H1 (cell line): ENCODE data around the gene DUOXA1. TPM values are rescaled to one million over a fixed set of nuclear protein-coding genes. Genes with fewer than 3 reads are reported as not detected.

Experiments
- EP300 ChIP-seq, 2 experiments: IDR thresholded peaks; 1 replicate in 1 of 2; 2 replicates in 1 of 2; pipeline ENCODE4 v1.6.1; 2011 to 2012; ENCODE audit warnings: low read depth in 2 of 2, low read length in 2 of 2, mild to moderate bottlenecking in 2 of 2, borderline replicate concordance in 1 of 2, inconsistent platforms in 1 of 2, moderate library complexity in 1 of 2
- FOSL1 ChIP-seq: IDR thresholded peaks from 2 replicates; pipeline ENCODE4 v1.6.1; 2011; ENCODE audit warnings: mild to moderate bottlenecking, low read depth, low read length, moderate library complexity; ENCODE audit not compliant: insufficient read depth
- POLR2AphosphoS5 ChIP-seq: IDR thresholded peaks from 2 replicates; pipeline ENCODE4 v1.6.1; 2011; ENCODE audit warnings: low read depth, low read length
- polyA plus RNA-seq, 7 experiments: library from polyadenylated mRNA; depleted of rRNA in 3 of 7; stranded (reverse) in 5 of 7; unstranded in 2 of 7; fragments of >200 nt in 5 of 7; fragments of 200-250 nt in 2 of 7; gene quantifications; 1 replicate in 5 of 7; 2 replicates in 1 of 7; 4 replicates in 1 of 7; pipeline versions ENCODE4 v1.2.1 to v1.2.3, GENCODE V29; 2011 to 2013; ENCODE audit warnings: missing spikeins in 2 of 7, mixed read lengths in 2 of 7
- total RNA-seq: library from RNA; stranded (reverse); fragmentation: NEBNext Ultra II Directional; extraction: Animal tissue kit (Norgen Biotek cat#: 25700); gene quantifications from 2 replicates; pipeline ENCODE4 v1.2.1, GENCODE V29; 2021

DUOXA1 gene
- total and polyA plus RNA-seq, 2 of the 8 experiments (the other 6 are each of a cell fraction or from before 2014, with no cell fraction given), result 0.18 TPM; not detected in 1

DNA sequence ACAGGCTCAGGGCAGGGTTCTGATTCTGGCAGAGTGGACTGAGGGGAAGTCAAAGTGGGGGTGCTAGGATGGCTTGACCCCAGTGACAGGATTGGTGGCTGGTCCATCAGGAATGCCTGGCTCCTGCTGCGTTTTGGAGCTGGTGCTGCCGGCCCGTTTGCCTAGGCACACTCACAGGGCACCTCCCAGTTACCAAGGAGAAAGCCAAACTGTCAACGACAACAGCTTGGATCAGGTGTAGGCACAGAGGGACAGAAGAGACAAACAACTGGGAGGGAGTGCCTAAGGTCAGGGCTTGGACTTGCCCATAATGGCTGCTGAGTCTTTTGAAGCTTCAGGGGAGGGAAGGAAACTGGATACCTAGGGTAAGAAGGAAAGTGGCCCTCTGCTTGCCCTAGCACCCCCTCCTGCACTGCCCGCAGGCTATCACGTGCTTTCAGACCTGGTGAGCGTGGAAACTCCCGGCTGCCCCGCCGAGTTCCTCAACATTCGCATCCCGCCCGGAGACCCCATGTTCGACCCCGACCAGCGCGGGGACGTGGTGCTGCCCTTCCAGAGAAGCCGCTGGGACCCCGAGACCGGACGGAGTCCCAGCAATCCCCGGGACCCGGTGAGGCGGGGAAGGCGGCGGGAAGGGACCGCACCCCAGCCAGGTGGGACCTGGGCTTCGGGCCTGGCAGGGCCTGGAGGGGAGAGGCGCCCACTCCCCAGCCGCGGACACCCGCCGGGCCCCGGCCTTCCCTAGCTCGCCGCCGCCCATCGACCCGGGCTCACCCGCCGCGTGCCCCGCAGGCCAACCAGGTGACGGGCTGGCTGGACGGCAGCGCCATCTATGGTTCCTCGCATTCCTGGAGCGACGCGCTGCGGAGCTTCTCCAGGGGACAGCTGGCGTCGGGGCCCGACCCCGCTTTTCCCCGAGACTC, 5.3 kb upstream of the DUOXA1 start (continued):
- TF ChIP-seq FOSL1 (no peak), EP300 (IDR thresholded peaks at IDR 0.05; ENCODE audit: borderline replicate concordance in 1 of 2, low read depth in 2 of 2, low read length in 2 of 2) (no peak), POLR2AphosphoS5 (no peak)
